IMR-90 (cell line): Measurements from ENCODE around the gene COL5A1. TPM values are rescaled to one million over a fixed set of nuclear protein-coding genes. Genes with fewer than 3 reads are reported as not detected.

Experiments used
- ATAC-seq: fragments of 200-7000 bp; cut with Tn5 transposase; 2 replicates; pipeline ENCODE4 v1.9.1; 2020; ENCODE audit warnings: low read depth, mild to moderate bottlenecking, moderate library complexity
- BruUV-seq: library from RNA; stranded (reverse); fragments of 400-500 nt; replicated peaks from 2 replicates; lab custom pipeline; 2021; lab: Mats Ljungman, UMichigan
- CTCF ChIA-PET: fragments of 300-600 bp; formaldehyde crosslinking; extraction: SDS; loops from one replicate; lab custom pipeline; 2021; ENCODE audit warnings: antibody characterized with exemption; lab: Yijun Ruan, JAX
- POLR2A ChIA-PET: fragments of 300-600 bp; sonication (Branson Sonifier 250); formaldehyde crosslinking; loops from one replicate; lab custom pipeline; 2022; ENCODE audit warnings: antibody characterized with exemption; ENCODE audit not compliant: unreplicated experiment; lab: Charles Lee
- DNase-seq: peaks from one replicate; pipeline ENCODE4 v3.0.0; 2013
- H2AFZ ChIP-seq: replicated peaks from 2 replicates; pipeline ENCODE3; 2013; ENCODE audit warnings: low read length, mild to moderate bottlenecking; ENCODE audit not compliant: poor library complexity
- H2AK5ac ChIP-seq: 2 replicates; pipeline ENCODE4 v1.6.1; 2013; ENCODE audit warnings: low read depth, low read length, inconsistent platforms
- H2AK9ac ChIP-seq: replicated peaks from 2 replicates; pipeline ENCODE3; 2013; ENCODE audit warnings: mild to moderate bottlenecking, low read depth, low read length, moderate library complexity; ENCODE audit not compliant: poor library complexity
- H2BK120ac ChIP-seq: 2 replicates; pipeline ENCODE4 v1.6.1; 2013; ENCODE audit warnings: low read depth, low read length, inconsistent platforms
- H2BK15ac ChIP-seq: 3 replicates; pipeline ENCODE4 v1.6.1; 2013; ENCODE audit warnings: low read depth, low read length, inconsistent platforms
- H2BK20ac ChIP-seq: 2 replicates; pipeline ENCODE4 v1.6.1; 2013; ENCODE audit warnings: low read depth, mild to moderate bottlenecking, inconsistent platforms, low read length, moderate library complexity
- H2BK5ac ChIP-seq: 2 replicates; pipeline ENCODE4 v1.6.1; 2013; ENCODE audit warnings: mild to moderate bottlenecking, low read depth, low read length, inconsistent platforms; ENCODE audit not compliant: poor library complexity, severe bottlenecking
- H3K14ac ChIP-seq: replicated peaks from 2 replicates; pipeline ENCODE4 v1.6.1; 2013; ENCODE audit warnings: low read depth, low read length, inconsistent platforms
- H3K18ac ChIP-seq: 2 replicates; pipeline ENCODE4 v1.6.1; 2013; ENCODE audit warnings: low read depth, low read length, control low read depth
- H3K23ac ChIP-seq: 2 replicates; pipeline ENCODE4 v1.6.1; 2013; ENCODE audit warnings: low read depth, low read length, inconsistent platforms
- H3K27ac ChIP-seq: 2 replicates; pipeline ENCODE4 v1.5.1; 2013; ENCODE audit warnings: mild to moderate bottlenecking, control low read depth, low read length; ENCODE audit not compliant: insufficient read depth
- H3K27me3 ChIP-seq: 2 replicates; pipeline ENCODE4 v1.6.1; 2013; ENCODE audit warnings: low read length; ENCODE audit not compliant: control insufficient read depth, insufficient read depth
- H3K36me3 ChIP-seq: 2 replicates; pipeline ENCODE4 v1.6.1; 2013; ENCODE audit warnings: low read length, mixed read lengths; ENCODE audit not compliant: control insufficient read depth, insufficient read depth
- H3K4ac ChIP-seq: 2 replicates; pipeline ENCODE4 v1.6.1; 2013; ENCODE audit warnings: low read depth, low read length, inconsistent platforms
- H3K4me1 ChIP-seq: 2 replicates; pipeline ENCODE4 v1.6.1; 2013; ENCODE audit warnings: low read length, mixed read lengths; ENCODE audit not compliant: control insufficient read depth, insufficient read depth
- H3K4me2 ChIP-seq: 2 replicates; pipeline ENCODE4 v1.6.1; 2013; ENCODE audit warnings: low read depth, mild to moderate bottlenecking, control low read depth, low read length, moderate library complexity
- H3K4me3 ChIP-seq: 2 replicates; pipeline ENCODE4 v1.5.1; 2013; ENCODE audit warnings: low read depth, mild to moderate bottlenecking, control low read depth, low read length, moderate library complexity; ENCODE audit not compliant: insufficient read depth
- H3K56ac ChIP-seq: 2 replicates; pipeline ENCODE4 v1.6.1; 2013; ENCODE audit warnings: low read length, inconsistent platforms; ENCODE audit not compliant: insufficient read depth; ENCODE audit errors: extremely low read depth
- H3K79me1 ChIP-seq, 2 experiments: 2 replicates each; pipeline ENCODE4 v1.6.1; 2013; ENCODE audit warnings: low read length in 2 of 2, inconsistent platforms in 1 of 2, low read depth in 1 of 2
- H3K9ac ChIP-seq: 2 replicates; pipeline ENCODE4 v1.6.1; 2013; ENCODE audit warnings: low read depth, low read length, control low read depth
- H3K9me1 ChIP-seq: 2 replicates; pipeline ENCODE4 v1.6.1; 2013; ENCODE audit warnings: low read length, inconsistent platforms; ENCODE audit not compliant: insufficient read depth
- H3K9me3 ChIP-seq: 2 replicates; pipeline ENCODE4 v1.6.1; 2013; ENCODE audit warnings: low read length; ENCODE audit not compliant: control insufficient read depth, insufficient read depth
- H4K20me1 ChIP-seq: 2 replicates; pipeline ENCODE4 v1.6.1; 2013; ENCODE audit warnings: low read length, inconsistent platforms; ENCODE audit not compliant: insufficient read depth
- H4K5ac ChIP-seq: 2 replicates; pipeline ENCODE4 v1.6.1; 2013; ENCODE audit warnings: mild to moderate bottlenecking, low read depth, low read length, control low read depth
- H4K8ac ChIP-seq, 2 experiments: 2 replicates each; pipeline ENCODE4 v1.6.1; 2013; ENCODE audit warnings: low read depth in 2 of 2, low read length in 2 of 2, control low read depth in 1 of 2, inconsistent platforms in 1 of 2
- H4K91ac ChIP-seq: 2 replicates; pipeline ENCODE4 v1.6.1; 2013; ENCODE audit warnings: low read depth, low read length, inconsistent platforms; ENCODE audit not compliant: insufficient read depth
- BHLHE40 ChIP-seq: fragments of 150-350 bp; IDR thresholded peaks from 2 replicates; pipeline ENCODE4 v1.6.1; 2016; ENCODE audit warnings: mild to moderate bottlenecking, low read depth, low read length
- CEBPB ChIP-seq: IDR thresholded peaks from 2 replicates; pipeline ENCODE4 v1.6.1; 2012; ENCODE audit warnings: low read depth, low read length, improper control_type of control experiment
- CHD1 ChIP-seq: IDR thresholded peaks from 2 replicates; pipeline ENCODE4 v1.6.1; 2012; ENCODE audit warnings: low read depth, low read length, improper control_type of control experiment
- CTCF ChIP-seq: conservative IDR thresholded peaks from 2 replicates; pipeline ENCODE4 v1.5.1; 2012; ENCODE audit warnings: mild to moderate bottlenecking, low read depth, low read length, improper control_type of control experiment
- ELK1 ChIP-seq: fragments of 150-350 bp; IDR thresholded peaks from 2 replicates; pipeline ENCODE4 v1.6.1; 2016; ENCODE audit warnings: low read depth, mild to moderate bottlenecking, low read length, moderate library complexity, borderline replicate concordance
- FOS ChIP-seq: fragments of 150-350 bp; IDR thresholded peaks from 2 replicates; pipeline ENCODE4 v1.6.1; 2016; ENCODE audit warnings: low read depth, low read length
- MAFK ChIP-seq: IDR thresholded peaks from 2 replicates; pipeline ENCODE4 v1.6.1; 2012; ENCODE audit warnings: low read depth, low read length, improper control_type of control experiment
- MAZ ChIP-seq: IDR thresholded peaks from 2 replicates; pipeline ENCODE4 v1.6.1; 2012; ENCODE audit warnings: low read depth, mild to moderate bottlenecking, low read length, improper control_type of control experiment, moderate library complexity, borderline replicate concordance
- MXI1 ChIP-seq: IDR thresholded peaks from 2 replicates; pipeline ENCODE4 v1.6.1; 2012; ENCODE audit warnings: low read depth, mild to moderate bottlenecking, low read length, moderate library complexity, borderline replicate concordance
- NFE2L2 ChIP-seq: fragments of 150-350 bp; IDR thresholded peaks from 2 replicates; pipeline ENCODE4 v1.6.1; 2016; ENCODE audit warnings: low read depth, mild to moderate bottlenecking, low read length
- POLR2A ChIP-seq: IDR thresholded peaks from 2 replicates; pipeline ENCODE4 v1.6.1; 2012; ENCODE audit warnings: mild to moderate bottlenecking, low read depth, low read length
- RAD21 ChIP-seq: IDR thresholded peaks from 2 replicates; pipeline ENCODE4 v1.6.1; 2012; ENCODE audit warnings: low read length, improper control_type of control experiment
- RCOR1 ChIP-seq: IDR thresholded peaks from 2 replicates; pipeline ENCODE4 v1.6.1; 2012; ENCODE audit warnings: mild to moderate bottlenecking, low read length, improper control_type of control experiment; ENCODE audit not compliant: insufficient replicate concordance
- RFX5 ChIP-seq: IDR thresholded peaks from 2 replicates; pipeline ENCODE4 v1.8.0; 2012; ENCODE audit warnings: low read depth, mild to moderate bottlenecking, low read length, moderate library complexity
- SMC3 ChIP-seq: fragments of 150-350 bp; IDR thresholded peaks from 2 replicates; pipeline ENCODE4 v1.6.1; 2016; ENCODE audit warnings: low read depth, mild to moderate bottlenecking, antibody characterized with exemption, low read length, moderate library complexity
- USF2 ChIP-seq: fragments of 150-350 bp; IDR thresholded peaks from 2 replicates; pipeline ENCODE4 v1.6.1; 2017; ENCODE audit warnings: mild to moderate bottlenecking, antibody characterized with exemption, low read length, low read depth
- WGBS, 2 experiments: methylation state at CpG; one replicate each; pipeline versions ENCODE4 v1.1.5 to v1.1.7; 2013; ENCODE audit warnings: missing lambda C conversion rate in 2 of 2; ENCODE audit not compliant: insufficient read length in 1 of 2; ENCODE audit errors: extremely low coverage in 2 of 2; 5-methylcytosine and 5-hydroxymethylcytosine counted together
- dilution Hi-C: fragments of 300-500 bp; cut with HindIII; formaldehyde crosslinking; loops from one replicate; pipeline ENCODE4 v1.14.3; 2018; ENCODE audit warnings: low sequenced_read_pairs; ENCODE audit not compliant: unreplicated experiment
- in situ Hi-C: fragments of 300-500 bp; cut with MboI; formaldehyde crosslinking; loops from 3 replicates; pipeline ENCODE4 v1.14.3; 2019; ENCODE audit warnings: low sequenced_read_pairs, inconsistent platforms, mixed read lengths
- intact Hi-C: fragments of 100-400 bp; cut with micrococcal nuclease; formaldehyde crosslinking; loops from 2 replicates; pipeline ENCODE4 v1.10.0; 2022
- polyA plus RNA-seq, 3 experiments: library from polyadenylated mRNA; depleted of rRNA; stranded (reverse); fragments of >200 nt; gene quantifications; 2 replicates each; pipeline ENCODE4 v1.2.3, GENCODE V29; 2012; ENCODE audit warnings: low replicate concordance in 1 of 3
- total RNA-seq: library from RNA; depleted of rRNA; stranded (reverse); fragments of >200 nt; gene quantifications from 2 replicates; pipeline ENCODE4 v1.2.3, GENCODE V29; 2012

The COL5A1 gene
- total and polyA plus RNA-seq, 2 of the 4 experiments (the other 2 are of a cell fraction) = 19.2 to 173 TPM

GRCh38 chr9:134892221-134892620, 250.6 kb downstream of the COL5A1 start:
- ChIA-PET CTCF (no interaction called here), POLR2A (no interaction called here)
- H2AFZ ChIP-seq = no peak overlapping the region
- no peak overlapping the region for H3K4ac ChIP-seq
- H3K4me2 ChIP-seq = no peak overlapping the region
- no peak overlapping the region for H3K14ac ChIP-seq
- DNase-seq = no peak
- intact Hi-C loops = no loop called here
- dilution Hi-C loops = no loop called here
- no peaks in the 10 kb centered on the region for H4K20me1 ChIP-seq
- no peak overlapping the region for H2BK5ac ChIP-seq
- no peak overlapping the region for H4K91ac ChIP-seq
- peaks cover 28% of the 10 kb centered on the region for H3K27me3 ChIP-seq
- no peak overlapping the region for H3K23ac ChIP-seq
- no peaks in the 10 kb centered on the region for H3K9me1 ChIP-seq
- no peak overlapping the region for H3K27ac ChIP-seq
- H2BK15ac ChIP-seq = no peak overlapping the region
- H3K4me1 ChIP-seq = peaks cover 10% of the 10 kb centered on the region
- H2AK9ac ChIP-seq = no peak overlapping the region
- no peak overlapping the region for H3K56ac ChIP-seq
- BruUV-seq = no TSS peak
- no peak overlapping the region for H4K5ac ChIP-seq
- no peak overlapping the region for H3K4me3 ChIP-seq
- H3K9ac ChIP-seq = no peak overlapping the region
- 50% methylated on average over 1 of the region's 6 CpGs; no CpG with 5 or more reads in 1 of the 2 experiments for WGBS, 2 experiments
- no peak for TF ChIP-seq MAFK
- no peak for TF ChIP-seq RFX5
- TF ChIP-seq CEBPB = no peak
- no peak for TF ChIP-seq SMC3
- TF ChIP-seq CTCF = no peak
- no peak for TF ChIP-seq CHD1
- no peak for TF ChIP-seq BHLHE40
- TF ChIP-seq RCOR1 = no peak
- no peak for TF ChIP-seq ELK1
- no peak for TF ChIP-seq FOS
- TF ChIP-seq NFE2L2 = no peak
- no peak for TF ChIP-seq MAZ
- no peak for TF ChIP-seq POLR2A
- TF ChIP-seq MXI1 = no peak
- TF ChIP-seq RAD21 = no peak
- TF ChIP-seq USF2 = no peak
- H2AK5ac ChIP-seq = no peak overlapping the region
- no peak for ATAC-seq
- no peaks in the 10 kb centered on the region for H3K79me1 ChIP-seq
- H3K36me3 ChIP-seq = no peaks in the 10 kb centered on the region
- no peak overlapping the region for H2BK20ac ChIP-seq
- H2BK120ac ChIP-seq = no peak overlapping the region
- H3K9me3 ChIP-seq = peaks cover 3% of the 10 kb centered on the region; the same call in 1 of the 2 replicates
- in situ Hi-C loops = no loop called here
- no peak overlapping the region for H4K8ac ChIP-seq
- no peak overlapping the region for H3K18ac ChIP-seq
